Inflammatory macrophage treated with lipopolysaccharide for 1 hour (primary cell): ENCODE measurements around the gene LDHAL6B.

Experiments
- DNase-seq, 2 donors: peaks; one replicate each; pipeline ENCODE4 v3.0.0-alpha.2; 2020 to 2022

Gene LDHAL6B

DNA sequence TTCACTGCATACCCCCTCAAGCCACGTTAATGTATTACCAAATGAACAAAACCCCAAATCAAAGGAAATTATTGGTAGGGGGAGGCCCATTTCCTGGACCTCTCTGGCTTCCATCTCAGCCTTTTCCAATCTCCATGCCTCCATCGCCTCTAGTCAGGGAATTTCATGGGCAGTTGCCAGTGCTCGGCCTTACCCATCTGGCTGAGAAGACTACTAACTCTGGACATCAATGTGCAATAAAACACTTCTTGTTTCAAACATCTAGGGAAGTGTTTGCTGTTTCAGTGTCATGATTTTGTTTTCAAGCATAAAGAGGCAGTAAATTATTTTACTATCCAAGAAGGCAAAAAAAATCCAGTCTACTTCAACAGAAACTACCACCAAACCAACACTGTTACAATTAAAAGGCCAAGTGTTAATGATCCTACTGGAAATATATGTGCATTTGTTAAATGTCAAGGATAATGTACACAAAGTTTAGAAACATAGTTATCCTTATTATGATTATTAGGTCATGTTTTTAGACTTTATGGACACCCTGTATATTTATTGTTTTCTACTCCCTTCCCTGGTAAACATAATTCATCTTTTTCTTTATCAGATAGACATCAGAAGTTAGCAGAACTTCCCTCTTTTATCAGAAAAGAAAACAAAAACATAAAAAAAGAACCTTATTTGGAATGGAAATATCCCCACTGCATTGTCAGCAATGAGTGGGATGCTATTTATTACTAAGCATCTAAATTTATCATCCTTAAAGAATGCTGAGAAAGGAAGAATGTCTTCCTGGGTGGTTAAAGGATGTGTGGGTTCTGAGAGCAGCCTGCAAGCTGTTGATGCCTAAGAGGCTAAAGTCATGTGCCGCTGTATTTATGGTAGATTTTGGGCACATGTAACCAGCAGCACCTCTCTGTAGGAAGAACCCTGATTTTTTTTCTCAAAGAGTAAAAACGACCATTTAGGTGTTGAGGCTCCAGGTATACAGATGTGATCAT lies 15.2 kb downstream of the LDHAL6B start:
- DNase-seq = peak; percentile 48 to 80

DNA sequence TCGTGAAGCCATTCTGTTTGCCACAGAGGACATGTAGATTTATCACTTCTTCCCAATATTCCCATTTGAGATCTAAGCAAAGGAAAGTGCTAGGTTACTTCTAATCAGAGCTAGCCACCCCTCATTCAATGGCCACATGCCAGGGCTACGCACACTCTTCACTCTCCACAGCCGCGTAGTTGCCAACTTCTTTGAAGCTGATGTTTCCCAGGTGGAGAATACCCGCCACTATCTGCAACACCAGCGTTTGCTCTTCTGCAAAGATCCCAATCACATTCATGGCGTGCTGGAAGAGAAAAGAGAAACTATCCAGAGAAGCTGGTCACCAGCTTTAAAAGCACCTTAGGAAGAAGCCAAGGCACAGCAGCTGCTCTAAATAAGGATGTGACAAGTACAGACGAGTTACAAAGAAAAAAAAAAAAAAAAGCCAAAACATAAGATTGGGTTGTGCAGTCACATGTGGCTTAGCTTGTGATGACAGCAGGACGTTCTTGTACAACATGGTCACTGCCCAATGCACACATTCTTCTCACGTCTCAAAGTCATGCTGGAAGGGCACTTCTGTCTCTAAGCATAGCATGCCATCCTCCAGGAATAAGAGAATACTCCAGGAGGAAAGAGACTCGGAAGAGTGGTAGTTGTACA lies 16.4 kb downstream of the LDHAL6B start:
- no peak for DNase-seq

DNA sequence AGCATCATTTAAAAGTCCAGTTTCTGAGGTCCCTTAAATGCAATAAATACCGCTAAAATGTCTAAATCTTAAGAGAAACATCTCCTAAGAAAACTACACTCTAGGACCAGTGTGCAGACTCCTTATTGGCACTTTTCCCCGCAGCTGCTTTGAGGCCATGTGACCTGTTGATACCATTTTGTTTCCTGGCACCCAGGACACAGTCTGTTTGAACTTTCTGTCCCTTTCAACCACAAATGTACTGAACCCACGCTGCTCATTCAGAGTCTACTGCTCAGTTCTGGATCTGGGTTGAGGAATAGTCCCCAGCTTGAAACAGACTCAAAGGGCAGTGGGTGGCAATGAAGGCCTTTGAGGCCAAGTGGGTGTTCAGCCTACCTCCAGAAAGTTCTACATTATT lies 17.1 kb downstream of the LDHAL6B start:
- DNase-seq = no peak

DNA sequence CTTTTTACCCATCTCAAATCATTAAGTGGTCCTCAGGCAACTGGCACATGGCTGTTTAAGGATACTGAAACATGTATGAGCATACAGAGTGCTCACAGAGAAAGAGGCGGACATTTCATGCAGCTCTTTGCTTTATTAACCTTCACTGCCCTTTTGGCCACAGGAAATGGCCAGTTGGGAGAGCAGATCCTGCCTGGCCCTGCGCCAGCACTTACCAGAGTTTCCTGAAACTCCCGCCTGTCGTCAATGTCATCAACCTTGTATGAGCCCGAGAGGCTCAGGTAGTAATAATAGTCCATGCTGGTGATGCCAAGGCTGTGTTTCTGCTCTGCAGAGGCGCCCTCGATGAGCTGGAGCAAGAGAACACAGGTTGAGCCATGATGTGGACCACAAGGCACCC lies 17.8 kb downstream of the LDHAL6B start:
- no peak for DNase-seq

DNA sequence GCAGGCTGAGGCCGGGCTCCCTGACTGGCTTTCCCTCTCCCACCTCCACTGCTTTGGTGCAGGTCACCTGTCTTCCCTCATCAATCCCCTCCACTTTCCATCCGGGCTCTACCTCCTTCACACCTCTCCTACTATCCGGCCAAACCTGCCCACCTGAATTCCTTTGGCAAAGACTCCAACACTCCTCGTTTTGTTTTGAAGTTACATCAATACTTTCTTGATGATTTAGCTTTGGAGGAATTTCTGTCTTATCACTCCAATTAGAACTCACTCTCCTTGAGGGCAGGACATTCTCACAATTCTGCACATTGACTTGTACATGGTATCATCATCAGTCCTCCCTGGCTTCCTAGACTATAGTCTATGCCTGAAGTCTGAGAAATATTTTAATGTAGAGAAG lies 20.4 kb downstream of the LDHAL6B start:
- DNase-seq = no peak

DNA sequence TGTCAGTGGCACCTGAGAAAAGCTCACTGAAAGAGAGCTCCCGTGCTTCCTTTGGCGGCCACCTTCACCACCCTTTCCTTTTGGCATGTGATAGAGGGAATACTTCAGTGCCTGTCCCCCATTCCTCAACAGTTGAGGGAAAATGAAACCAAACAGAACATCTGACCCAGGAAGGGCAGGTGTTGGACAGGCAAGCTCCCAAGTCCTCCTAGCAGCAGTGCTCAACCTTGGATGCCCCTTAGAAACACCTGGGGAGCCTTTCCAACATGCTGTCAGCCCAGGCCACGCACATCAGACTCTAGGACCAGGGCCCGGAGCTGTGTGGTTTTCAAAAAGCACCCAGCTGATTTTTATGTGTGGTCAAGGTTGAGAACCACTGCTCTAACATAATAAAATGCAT lies 22.4 kb downstream of the LDHAL6B start:
- DNase-seq = no peak

DNA sequence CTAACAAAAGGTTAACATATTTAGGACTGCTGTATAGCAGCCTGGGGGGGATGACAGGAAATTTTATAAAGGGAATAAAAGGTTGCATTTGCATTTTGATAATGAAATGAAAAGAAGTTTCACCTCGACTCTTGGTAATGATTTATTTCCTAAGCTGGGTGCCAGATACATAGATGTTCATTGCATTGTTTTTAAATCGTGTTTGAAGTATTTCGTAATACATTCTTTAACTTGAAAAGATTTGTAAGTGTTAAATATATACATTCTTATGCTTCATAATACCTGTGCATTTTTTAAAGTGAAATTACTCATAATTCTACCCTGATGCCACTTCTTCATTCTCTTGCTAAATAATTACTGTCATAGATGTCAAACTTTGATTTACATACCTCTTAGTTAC lies 22.8 kb downstream of the LDHAL6B start:
- no peak for DNase-seq

DNA sequence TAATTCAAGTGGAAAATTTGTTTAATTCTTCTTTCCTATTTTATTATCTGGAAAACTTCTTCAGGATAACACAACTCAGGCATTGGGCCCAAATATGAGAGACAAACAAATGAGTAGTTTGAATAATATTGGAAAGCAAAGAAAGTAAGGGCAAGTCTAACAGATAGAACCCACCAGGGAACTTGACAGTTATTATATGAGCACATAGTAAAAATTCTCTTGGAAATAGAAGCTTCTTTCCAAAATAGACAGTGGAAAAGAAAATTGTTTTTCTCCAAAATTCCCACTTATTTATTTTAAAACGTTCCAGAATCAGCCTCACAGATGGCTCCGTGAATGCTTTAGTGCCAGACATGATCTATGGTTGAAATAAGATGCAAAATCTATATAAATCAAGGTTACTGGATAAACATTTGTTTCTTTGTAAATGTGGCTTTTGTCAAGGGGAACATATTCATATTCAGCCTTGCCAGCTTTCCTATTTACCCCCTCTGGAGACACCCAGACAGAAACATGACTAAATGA lies 23.9 kb downstream of the LDHAL6B start:
- DNase-seq = no peak

DNA sequence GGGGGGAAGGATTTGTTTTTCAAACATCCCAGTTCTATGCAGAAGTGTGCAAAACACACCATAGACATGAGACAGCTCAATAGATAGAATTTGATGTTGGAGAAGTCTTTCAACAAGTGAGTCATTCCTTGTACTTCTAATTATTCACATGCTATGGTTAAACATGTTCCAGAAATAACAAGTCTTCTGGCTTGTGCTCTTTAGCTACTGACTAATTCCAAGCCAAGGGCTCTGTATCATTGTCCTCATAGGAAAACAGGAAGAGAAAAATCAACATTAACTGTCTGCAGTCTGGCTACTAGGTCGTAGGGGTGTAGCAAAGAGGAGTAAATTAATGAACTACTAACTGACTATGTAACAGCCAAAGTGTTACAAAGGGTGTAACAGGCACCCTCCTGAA lies 25.8 kb downstream of the LDHAL6B start:
- peak; percentile 12 to 34 for DNase-seq

DNA sequence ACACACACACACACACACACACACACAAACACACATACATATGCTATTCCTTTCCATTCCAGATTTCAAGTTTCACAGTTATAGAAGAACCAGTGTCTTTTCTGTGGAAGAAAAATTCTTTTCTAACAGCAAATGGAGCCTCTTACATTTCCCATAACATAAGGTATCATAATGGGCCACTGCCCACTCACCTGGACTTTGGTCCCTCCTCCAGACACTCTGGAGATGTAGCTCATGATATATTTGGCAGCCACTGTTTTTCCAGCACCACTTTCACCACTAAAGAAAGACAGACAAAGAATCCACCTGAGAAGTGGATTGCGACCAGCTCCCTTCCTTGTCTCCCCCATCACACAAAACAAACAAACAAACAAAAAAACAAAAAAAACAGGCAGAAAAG lies 29.8 kb downstream of the LDHAL6B start:
- no peak for DNase-seq

DNA sequence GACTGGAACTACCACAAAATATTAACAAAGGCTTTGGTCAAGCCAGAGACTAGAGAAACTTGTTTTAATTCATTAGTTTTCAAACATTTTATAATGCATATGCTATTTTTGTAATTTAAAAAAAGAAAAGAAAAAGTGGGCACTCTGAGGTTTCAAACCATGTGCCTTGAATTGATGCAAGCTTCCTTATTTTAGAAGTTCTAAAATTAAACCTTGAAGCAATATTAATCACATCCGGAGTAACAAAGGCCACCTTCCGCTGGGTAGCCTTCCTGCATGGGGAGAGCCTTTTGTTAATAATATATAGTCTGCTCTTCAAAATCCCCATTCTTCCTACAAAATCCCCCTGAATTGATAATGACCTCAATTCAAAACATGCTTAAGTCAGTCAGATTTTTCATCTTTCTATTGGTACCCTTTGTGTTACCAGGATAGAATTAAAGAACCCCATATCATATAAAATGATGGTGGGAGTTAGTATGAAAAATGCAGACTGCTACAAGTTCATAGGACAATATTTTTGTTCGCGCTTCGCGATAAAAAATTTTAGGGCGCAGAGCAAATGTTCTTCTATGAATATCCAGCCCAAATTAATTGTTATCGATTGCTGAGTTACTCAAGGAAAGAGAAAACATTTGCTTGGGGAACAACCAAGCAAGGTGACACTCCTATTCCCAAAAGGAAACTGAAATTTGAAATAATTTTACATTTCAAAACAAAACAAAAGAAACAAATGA lies 30.6 kb downstream of the LDHAL6B start:
- DNase-seq = peak; percentile 80 to 89

DNA sequence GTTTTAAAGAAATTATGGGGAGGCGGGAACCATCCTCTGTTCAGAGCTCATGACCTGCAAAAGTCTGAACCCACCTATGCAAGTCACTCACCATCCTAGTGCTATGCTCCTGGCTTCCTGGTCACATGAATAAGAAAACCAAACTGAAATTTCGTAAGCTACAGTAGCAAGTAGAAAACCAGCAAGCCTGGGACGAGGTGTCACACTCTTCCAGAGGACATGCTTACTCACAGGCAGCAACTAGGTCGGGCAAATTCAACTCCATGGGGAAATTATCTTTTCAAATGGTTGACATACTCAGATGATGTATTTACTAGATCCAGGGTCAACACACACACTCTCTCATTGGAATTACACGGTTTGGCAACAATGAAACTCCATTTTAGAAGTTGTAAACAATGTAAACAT lies 31.3 kb downstream of the LDHAL6B start:
- peak; percentile 89 to 98 for DNase-seq

DNA sequence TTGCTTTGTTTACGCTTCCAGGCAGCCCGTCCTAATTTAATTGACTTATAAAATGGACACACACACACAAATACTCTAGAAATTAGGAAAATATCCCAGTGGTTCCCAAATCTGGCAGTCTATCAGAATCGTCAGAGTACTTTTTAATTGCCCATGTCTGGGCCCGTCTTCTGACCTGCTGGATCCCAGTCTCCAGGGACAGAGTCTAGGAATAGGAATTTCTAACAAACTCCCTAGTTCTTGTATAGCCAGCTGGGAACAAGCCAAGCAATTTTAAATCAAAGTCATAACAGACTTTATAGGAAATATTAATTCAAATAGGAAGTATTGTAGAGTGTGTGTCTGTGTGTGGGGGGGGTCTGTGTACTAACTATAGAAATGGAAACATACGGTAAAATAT lies 33.4 kb downstream of the LDHAL6B start:
- no peak for DNase-seq

DNA sequence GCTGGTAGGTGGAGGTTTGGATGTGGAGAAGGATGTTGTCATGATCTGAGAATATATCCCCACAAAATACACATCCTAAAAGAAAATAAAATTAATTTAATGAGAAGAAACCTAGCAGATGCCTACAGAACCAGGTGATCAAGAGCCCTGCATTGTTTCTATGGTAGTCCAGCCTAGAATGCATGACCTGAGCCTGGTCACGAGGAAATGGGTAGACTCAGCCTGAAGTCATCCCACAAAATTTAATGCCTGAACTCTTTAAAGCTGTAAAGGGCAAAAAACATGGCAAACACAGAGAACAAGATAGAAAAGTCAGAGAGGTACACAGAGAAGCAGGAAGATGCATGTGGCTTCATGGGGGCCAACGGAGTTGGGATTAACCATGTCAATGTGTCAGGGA lies 36.0 kb downstream of the LDHAL6B start:
- DNase-seq = no peak

DNA sequence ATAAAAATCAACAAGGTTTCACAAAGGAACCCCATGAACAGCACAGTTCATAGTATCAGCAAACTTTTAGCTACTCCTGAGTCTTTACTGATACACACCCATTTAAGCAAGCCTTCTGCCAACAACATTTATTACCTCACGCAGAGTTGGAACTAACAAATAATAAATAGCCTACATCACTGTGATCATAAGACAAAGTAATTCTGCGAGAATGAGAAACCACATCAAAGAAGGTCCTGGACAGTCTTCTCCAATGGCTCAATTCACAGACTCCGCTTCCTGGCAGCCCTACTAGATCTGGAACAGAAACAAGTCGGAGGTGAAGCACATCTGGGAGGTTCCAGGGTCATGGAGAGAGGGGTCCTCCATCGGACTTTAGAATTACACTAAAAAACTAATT lies 37.0 kb downstream of the LDHAL6B start:
- no peak for DNase-seq

DNA sequence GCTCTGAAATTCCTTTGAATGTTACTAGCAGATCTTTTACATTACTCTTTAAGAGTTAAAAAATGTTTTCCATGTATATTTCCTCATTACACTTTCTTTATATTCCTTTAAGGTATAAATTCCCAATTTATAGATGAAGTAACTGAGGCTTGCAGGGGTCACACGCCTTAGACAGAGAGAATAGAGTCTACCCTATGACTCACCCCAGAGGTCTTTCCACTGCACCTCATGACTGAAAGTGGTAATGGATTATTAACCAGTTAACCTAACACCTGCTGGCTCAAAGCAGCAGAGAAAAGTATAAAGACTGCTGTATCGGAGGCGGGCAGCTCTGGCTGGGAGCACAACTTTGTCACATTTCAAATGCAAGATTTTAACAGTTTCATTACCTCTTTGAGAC lies 37.7 kb downstream of the LDHAL6B start:
- no peak for DNase-seq

DNA sequence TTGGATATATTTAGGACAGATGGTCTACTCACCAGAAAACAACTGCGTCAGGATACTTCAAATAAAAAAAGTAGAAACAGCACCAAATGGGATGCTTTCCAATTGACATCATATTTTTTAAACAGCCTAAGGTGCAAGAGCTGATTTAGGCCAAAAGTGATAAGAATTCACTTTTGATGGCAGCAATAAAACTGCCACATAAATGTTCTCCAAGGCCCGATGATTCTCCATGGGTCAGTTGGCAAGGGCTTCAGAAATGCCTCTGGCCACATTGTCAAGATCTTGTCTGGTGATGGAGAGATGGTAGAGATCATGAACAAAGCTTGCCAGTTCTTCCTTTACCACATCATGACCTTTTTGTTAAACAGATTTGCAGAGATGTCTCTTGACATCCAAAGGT lies 38.9 kb downstream of the LDHAL6B start:
- no peak for DNase-seq

DNA sequence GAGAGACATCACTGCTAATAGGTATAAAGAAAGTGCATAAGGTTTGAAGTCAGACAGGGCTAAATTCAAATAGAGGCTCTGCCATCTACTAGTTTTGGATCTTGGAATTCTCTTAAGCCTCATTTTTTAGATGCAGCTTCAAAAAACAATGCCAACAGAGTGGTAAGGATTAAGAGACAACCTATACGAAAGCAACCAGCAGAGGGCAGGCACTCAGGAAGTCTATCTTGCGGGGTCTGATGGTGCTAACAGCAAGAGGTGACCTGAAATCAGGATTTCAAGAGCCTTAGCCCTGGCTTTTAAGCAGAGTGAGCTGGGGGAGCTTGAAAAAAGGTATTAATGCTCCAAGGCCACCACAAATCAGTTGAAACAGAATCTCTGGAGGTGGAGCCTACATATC lies 40.7 kb downstream of the LDHAL6B start:
- DNase-seq = peak; percentile 35 to 70

DNA sequence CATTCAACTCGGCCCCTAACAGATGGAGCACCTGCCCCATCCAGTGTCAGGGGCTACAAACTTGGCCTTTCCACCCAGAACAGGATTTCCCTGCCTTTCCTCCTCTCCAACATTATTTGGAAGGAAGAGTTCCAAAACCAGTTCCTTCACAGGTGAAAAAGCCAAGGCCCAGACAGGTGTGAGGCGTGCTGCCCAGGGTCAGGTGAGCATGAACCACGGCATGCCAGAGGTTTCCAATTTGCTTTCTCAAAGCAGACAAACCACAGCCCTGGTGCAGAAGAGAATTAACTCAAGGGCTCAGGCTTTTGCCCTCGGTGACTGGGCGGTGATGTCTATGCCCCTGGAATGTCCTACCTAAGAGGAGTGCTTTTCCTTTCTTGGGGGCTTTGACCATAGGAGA lies 43.2 kb downstream of the LDHAL6B start:
- DNase-seq = no peak

DNA sequence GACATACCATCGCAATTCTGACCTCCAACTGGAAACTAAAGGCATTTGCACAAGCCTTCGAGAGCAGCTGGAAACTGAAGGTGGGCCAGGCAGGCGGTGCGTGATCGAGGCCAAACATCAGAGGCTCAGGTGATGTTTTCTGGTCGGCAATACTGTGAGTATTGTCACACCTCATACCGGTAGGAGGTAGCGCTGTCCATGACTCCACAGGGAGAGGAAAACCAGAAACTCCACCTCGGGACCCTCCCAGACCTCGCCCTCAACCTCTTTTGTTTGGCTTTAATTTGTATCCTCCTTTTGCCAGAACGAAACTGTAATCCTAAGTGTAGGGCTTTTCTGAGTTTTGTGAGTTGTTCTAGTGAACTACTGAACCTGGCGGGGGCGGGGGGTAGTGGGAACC lies 43.6 kb downstream of the LDHAL6B start:
- DNase-seq = no peak

DNA sequence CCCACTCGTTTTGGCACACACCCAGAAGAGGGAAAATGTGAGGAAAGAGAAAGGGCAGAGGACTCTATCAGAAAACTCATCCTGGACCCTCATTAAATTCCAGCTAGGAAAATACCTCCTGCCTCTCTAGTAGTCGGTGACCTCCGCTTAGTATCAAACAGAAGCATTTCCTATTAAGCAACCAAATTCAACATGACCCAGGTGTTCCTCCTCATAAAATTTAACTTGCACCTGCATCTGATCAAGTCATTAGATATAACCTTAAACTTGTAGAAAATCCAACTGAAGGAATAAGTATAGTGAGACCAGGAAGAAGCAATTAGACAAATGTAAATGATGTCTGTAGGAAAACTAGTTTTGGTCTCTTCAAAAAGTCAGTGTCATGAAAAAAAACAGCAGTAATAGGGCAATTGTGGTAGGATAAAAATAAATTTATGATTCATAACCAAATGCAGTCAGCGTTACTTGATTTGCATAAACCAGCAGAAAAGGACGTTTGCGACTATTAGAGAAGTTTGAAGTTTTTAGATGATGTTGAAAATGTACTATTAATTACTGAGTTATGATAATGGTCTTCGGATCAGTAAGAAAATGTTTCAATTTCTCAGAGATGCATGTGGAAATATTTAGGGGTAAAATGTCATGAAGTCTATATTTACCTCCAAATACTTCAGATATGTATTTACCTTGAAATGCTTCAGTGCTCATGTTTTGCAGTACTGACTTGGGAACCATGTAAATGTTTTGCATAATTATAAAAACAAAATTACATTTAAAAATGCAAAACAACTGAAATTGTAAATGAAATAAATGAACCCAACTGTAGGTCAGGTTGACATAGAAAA lies 44.6 kb downstream of the LDHAL6B start:
- DNase-seq = peak; percentile 67 to 71

DNA sequence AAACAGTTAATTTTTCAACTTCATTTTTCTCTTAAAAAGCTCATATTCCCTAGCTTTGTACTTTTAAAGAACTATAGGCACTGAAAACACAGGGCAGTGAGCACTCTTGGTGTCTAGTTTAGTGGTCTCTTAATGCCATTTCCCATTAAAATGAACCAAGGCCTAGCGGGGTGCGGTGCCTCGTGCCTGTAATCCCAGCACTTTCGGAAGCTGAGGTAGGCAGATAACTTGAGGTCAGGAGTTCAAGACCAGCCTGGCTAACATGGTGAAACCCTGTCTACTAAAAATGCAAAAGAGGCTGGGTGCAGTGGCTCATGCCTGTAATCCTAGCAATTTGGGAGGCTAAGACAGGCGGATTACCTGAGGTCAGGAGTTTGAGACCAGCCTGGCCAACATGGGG lies 45.5 kb downstream of the LDHAL6B start:
- DNase-seq = no peak
